Stimulated activated CD8-positive, alpha-beta memory T cell treated with anti-CD3 and anti-CD28 coated beads, Interleukin-4, amount 100 ng/mL, for 24 hours (primary cell): ENCODE results near the gene MX2.
"Not testable (repeated sequence)": the region's sequence is repeated elsewhere in the genome, so short reads cannot be mapped to it uniquely, and the experiment has no call there.

ENCODE experiments used
- DNase-seq: peaks from one replicate; pipeline ENCODE4 v3.0.0-alpha.2; 2020; ENCODE audit warnings: low read depth

The MX2 gene, protein sequence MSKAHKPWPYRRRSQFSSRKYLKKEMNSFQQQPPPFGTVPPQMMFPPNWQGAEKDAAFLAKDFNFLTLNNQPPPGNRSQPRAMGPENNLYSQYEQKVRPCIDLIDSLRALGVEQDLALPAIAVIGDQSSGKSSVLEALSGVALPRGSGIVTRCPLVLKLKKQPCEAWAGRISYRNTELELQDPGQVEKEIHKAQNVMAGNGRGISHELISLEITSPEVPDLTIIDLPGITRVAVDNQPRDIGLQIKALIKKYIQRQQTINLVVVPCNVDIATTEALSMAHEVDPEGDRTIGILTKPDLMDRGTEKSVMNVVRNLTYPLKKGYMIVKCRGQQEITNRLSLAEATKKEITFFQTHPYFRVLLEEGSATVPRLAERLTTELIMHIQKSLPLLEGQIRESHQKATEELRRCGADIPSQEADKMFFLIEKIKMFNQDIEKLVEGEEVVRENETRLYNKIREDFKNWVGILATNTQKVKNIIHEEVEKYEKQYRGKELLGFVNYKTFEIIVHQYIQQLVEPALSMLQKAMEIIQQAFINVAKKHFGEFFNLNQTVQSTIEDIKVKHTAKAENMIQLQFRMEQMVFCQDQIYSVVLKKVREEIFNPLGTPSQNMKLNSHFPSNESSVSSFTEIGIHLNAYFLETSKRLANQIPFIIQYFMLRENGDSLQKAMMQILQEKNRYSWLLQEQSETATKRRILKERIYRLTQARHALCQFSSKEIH

DNA sequence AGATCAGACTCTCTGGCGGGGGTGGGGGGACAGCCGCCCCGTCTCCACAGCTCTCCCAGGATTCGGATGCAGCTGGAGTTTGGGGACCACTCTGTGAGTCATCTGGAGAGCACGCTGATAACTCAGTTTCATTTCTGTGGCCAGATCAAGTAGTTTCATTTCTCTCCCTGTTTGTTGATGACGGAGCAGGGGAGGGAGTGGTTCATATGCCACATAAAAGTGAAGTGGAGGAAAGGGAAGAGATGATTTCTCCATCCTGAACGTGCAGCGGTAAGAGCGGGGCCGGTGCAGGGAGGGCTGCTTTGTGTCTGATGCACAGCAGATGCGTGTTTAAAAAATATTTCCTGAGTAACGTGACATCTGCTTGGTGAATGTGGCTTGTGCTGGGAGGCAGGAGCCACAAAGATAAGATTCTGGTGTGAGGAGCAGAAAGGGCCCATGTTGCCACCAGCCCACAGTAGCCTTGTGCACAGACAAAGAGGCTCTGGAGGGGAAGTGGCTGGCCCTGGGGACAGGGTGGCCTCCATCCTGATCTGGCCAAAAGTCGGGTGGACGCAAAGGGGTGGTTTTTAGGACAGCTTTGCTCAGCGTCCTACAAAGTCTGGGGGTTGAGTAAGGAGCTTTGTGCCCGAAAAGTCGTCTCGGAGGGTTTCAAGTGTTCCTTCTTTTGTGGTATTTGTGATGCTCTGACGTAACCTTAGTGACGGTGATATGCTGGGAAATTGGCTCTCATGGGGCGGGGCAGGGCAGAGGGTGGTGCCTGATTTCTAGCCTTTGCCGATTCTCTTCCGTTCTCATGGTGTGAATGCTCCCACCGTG lies at the start of gene MX2:
Gene MX2, plus strand, starts transcription at position 242 of the 819 bp plus-strand sequence. CDS start 14,880 bp downstream, outside the sequence.
- DNase-seq = peak; percentile 36

DNA sequence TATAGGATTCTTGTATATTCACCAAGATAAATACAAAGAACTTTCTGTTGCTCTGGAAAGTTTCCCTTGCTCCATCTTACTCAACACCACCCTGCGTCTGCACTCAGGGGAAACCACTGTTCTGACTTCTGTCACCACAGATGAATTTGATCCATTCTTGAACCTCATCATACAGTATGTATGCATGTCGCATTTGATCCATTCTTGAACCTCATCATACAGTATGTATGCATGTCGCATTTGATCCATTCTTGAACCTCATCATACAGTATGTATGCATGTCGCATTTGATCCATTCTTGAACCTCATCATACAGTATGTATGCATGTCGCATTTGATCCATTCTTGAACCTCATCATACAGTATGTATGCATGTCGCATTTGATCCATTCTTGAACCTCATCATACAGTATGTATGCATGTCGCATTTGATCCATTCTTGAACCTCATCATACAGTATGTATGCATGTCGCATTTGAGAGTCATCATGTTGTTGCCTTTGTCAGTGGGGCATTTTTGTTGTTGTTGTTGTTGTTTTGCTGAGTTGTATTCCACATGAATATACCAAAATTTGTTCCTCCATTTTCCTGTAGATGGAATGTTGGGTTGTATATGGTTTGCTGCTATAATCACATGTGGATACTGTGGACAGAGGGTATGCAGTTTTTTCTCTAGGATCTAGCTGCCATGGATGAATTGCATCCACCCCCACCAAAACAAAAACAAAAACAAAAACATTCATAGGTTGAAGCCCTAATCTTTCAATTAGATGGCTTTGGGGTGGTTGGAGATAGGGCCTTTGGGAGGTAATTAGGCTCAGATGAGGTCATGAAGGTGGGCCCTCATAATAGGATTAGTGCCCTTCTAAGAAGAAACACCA lies 48.3 kb upstream of the MX2 start:
- DNase-seq = not testable (repeated sequence)

- DNase-seq = no peak
Observed at GRCh38 chr21:41315726-41316125, 46.1 kb upstream of the MX2 start.

GRCh38 chr21:41316200-41317062 lies 45.4 kb upstream of the MX2 start, which contains the start of gene FAM3B:
Gene FAM3B, plus strand, starts transcription at chr21:41316801. Its CDS starts 79 bp downstream, at chr21:41316880.
- DNase-seq = no peak

DNA sequence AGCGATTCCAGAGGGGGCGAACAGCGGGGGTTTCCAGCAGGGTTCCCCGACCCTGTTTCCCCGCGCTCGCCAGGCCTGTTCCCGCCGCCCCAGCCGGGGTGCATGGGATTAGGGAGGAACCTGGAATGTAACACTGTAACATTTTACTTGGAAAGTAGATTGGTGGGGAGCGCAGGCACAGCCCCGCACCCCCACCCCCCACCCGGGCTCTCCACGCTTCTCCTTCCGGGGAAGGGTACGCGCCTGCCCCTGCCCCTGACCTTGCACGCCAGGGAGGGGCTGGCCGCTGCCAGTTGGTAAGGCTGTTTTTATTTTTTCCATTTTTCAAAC lies 44.8 kb upstream of the MX2 start:
- DNase-seq = no peak

- no peak for DNase-seq
Observed at GRCh38 chr21:41317458-41317857, 44.4 kb upstream of the MX2 start.

DNA sequence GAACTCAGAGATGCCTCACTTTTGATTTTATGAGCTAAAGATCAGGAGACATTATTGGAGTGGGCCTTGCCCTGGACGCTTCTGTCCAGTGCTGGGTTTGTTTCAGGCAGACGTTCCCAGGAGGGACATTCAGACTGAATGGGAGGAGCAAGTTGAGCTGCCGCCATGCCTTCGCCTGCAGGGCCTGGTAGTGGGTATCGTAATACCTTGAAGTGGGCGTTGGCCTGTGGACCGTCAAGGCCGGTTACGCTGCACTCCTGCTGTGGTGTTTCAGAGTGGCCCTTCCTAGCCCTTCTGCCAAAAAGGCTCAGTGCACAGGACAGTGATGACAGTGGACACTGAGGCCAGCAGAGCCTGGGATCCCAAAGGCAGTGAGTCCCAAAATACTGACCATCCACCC lies 43.6 kb upstream of the MX2 start:
- no peak for DNase-seq

- no peak for DNase-seq
Observed at GRCh38 chr21:41319273-41319672, 42.6 kb upstream of the MX2 start.

GRCh38 chr21:41321211-41321907 lies 40.5 kb upstream of the MX2 start:
- DNase-seq = no peak

DNA sequence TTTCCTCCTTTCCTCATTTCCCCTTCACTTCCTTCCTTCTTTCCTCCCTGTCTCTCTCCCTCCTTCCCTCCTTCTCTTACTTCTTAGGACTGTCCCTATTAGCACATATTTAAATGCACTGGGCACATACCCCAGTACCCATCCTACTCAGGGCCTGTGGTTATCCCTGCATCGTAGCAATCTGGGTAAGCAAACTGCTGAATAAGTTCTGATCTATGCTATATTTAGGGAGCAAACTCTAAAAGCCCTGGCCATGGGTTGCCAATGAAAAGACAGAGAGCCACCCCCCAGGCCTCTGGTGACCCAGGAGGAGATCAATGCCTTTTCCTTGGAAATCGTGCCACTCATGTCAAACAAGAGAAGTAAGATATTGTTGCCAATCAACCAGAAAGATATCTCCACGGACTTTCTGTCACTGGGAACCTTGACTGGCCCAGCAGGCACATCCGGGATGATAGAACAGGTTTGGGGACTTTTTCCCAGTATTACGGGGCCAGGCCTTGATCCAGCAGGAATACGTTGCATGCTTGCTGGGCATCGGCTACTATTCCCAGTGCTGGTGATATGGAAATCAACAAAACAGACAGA lies 39.8 kb upstream of the MX2 start:
- no peak for DNase-seq

DNA sequence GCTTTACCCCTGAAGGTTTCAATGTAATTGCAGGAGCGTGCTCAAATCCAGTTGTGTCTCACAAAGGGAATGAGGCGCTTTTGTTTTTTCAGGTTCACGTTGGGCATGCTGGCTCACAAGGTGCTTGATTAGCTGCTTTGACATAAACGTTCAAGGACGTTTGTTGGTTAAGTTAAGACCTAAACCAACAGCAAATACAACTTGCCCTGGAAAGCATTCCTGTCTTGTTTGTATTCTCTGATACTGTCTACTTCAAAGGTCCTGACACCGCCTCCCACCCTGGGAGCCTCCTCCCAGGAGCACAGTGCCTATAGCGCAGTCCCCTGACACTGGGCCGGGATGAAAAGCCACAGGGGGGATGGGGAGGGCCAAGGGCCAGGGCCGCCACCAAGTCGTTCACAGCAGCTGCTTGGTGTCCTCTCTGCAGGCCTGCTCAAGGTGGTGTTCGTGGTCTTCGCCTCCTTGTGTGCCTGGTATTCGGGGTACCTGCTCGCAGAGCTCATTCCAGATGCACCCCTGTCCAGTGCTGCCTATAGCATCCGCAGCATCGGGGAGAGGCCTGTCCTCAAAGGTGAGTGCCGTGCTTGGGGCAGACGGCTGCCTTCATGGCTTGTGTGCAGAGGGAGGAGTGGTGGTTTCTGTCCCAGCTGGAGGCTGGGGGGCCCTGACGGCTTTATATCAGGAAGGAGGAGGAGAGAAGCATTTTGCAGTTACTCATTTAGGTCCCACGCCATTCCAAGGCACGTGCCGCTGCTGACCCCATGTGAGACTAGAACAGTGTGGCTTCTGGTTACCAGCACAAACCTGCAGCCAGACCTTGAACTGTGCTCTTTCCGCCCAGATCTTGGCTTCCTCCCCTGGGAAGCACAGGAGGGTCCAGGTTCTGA lies 39.1 kb upstream of the MX2 start:
- no peak for DNase-seq

- DNase-seq = no peak
Observed at GRCh38 chr21:41325138-41325912, 36.5 kb upstream of the MX2 start.

GRCh38 chr21:41326414-41327080 lies 35.3 kb upstream of the MX2 start:
- no peak for DNase-seq

DNA sequence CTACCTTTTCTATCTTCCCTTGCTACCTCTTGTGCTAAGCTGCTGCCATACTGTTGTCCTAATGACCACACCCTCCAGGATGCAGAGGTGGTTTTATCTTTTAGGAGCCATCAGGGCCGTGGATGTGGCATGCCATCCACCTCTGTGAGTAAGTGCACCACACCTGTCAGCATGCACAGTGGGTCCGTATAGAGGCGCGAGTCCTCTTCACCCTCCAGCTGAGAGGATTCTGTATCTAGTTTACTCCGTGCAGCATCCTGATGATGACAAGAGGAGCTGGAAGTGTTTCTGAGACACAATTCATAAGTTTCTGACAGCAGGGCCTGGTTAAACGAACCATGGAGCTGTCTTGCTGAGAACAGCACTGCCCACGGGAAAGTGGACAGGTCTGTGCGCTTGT lies 34.1 kb upstream of the MX2 start:
- DNase-seq = no peak

GRCh38 chr21:41328660-41329607 lies 32.9 kb upstream of the MX2 start:
- no peak for DNase-seq

DNA sequence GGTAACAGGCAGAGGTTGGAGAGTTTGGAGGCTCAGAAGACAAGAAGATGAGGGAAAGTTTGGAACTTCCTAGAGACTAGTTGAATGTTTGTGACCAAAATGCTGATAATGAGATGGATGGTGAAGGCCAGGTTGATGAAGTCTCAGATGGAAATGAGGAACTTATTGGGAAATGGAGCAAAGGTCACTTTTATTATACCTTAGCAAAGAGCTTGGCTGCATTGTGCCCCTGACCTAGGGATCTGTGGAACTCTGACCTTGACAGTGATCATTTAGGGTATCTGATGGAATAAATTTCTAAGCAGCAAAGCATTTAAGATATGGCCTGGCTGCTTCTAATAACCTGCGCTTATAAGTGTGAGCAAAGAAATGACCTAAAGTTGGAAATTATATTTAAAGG lies 28.1 kb upstream of the MX2 start:
- DNase-seq = no peak
